GM19240 (cell line): ENCODE results near the gene MIP.
"Not testable (repeated sequence)": the region's sequence is repeated elsewhere in the genome, so short reads cannot be mapped to it uniquely, and the experiment has no call there.

ENCODE experiments used
- DNase-seq: peaks from one replicate; pipeline ENCODE4 v3.0.0; 2011; ENCODE audit warnings: low spot score; ENCODE audit not compliant: insufficient read length

The MIP gene

GRCh38 chr12:56468216-56469006, 14.0 kb upstream of the MIP start, which contains the start of gene SPRYD4:
Gene SPRYD4 (plus strand): TSS chr12:56468578. CDS start chr12:56468592, 14 bp downstream.
- peak; percentile 82 for DNase-seq

- no peak for DNase-seq
These were observed 8.1 kb upstream of the MIP start for GRCh38 chr12:56462565-56462964.

GRCh38 chr12:56461235-56462159, 7.0 kb upstream of the MIP start:
- DNase-seq = no peak

- no peak for DNase-seq
These were observed 3.4 kb upstream of the MIP start for GRCh38 chr12:56457817-56458216.

GRCh38 chr12:56451147-56451546, 3.3 kb downstream of the MIP start:
- DNase-seq = no peak

GRCh38 chr12:56450241-56450640, 4.2 kb downstream of the MIP start:
- DNase-seq = no peak

GRCh38 chr12:56449622-56449984, 4.9 kb downstream of the MIP start:
- no peak for DNase-seq

GRCh38 chr12:56448860-56449621, 5.4 kb downstream of the MIP start, which contains the start of gene TIMELESS:
Gene TIMELESS (minus strand): TSS chr12:56449426. CDS start chr12:56434170, 15,256 bp downstream.
- peak; percentile 96 for DNase-seq

- DNase-seq = not testable (repeated sequence)
These were observed 11.2 kb downstream of the MIP start for GRCh38 chr12:56443208-56443607.

GRCh38 chr12:56437430-56438176, 16.9 kb downstream of the MIP start:
- no peak for DNase-seq

GRCh38 chr12:56434828-56435227, 19.6 kb downstream of the MIP start:
- DNase-seq = no peak

GRCh38 chr12:56431850-56432249, 22.6 kb downstream of the MIP start:
- DNase-seq = no peak

GRCh38 chr12:56431288-56431687, 23.2 kb downstream of the MIP start:
- DNase-seq = no peak

GRCh38 chr12:56425940-56426438, 28.5 kb downstream of the MIP start:
- no peak for DNase-seq

GRCh38 chr12:56425193-56425592, 29.3 kb downstream of the MIP start:
- DNase-seq = no peak

GRCh38 chr12:56420411-56420810, 34.0 kb downstream of the MIP start:
- DNase-seq = no peak

- DNase-seq = no peak
These were observed 36.7 kb downstream of the MIP start for GRCh38 chr12:56417739-56418138.

- DNase-seq = no peak
These were observed 40.1 kb downstream of the MIP start for GRCh38 chr12:56414401-56414800.

- DNase-seq = no peak
These were observed 41.1 kb downstream of the MIP start for GRCh38 chr12:56413392-56413791.

GRCh38 chr12:56411781-56412639, 42.4 kb downstream of the MIP start:
- DNase-seq = no peak
